HG03342 (cell line): ENCODE data around the gene BAHCC1.

ENCODE experiments used
- ATAC-seq: cut with Tn5 transposase; IDR thresholded peaks from one replicate; pipeline ENCODE4 v1.9.1; 2021; ENCODE audit warnings: mild to moderate bottlenecking, moderate library complexity; ENCODE audit not compliant: unreplicated experiment

The BAHCC1 gene

GRCh38 chr17:81489998-81490992 is 95.0 kb downstream of the BAHCC1 start:
- ATAC-seq, result no peak

GRCh38 chr17:81491181-81491581 is 95.9 kb downstream of the BAHCC1 start:
- no peak for ATAC-seq

DNA sequence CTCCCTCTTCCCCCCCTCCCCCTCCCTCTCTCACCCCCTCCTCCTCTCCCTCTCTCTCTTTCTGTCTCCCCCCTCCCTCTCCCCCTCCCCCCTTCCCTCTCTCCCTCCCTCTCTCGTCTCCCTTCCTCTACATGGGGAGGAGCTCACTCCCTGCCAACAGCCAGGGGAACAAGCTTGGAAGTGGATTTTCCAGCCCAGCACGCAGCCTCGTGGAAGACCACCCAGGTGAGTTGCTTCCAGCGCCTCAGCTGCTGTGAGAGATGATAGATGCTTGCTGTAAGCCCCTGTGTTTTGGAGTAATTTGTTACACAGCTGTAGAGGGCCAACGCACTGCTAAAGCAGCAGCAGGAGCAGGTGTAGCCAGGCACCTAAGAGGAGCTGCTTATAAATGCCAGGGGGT is 96.5 kb downstream of the BAHCC1 start:
- ATAC-seq, result no peak

GRCh38 chr17:81492202-81492601 is 96.9 kb downstream of the BAHCC1 start:
- no peak for ATAC-seq

- no peak for ATAC-seq
These were observed 97.4 kb downstream of the BAHCC1 start for GRCh38 chr17:81492706-81493105.

- ATAC-seq, result no peak
These were observed 98.2 kb downstream of the BAHCC1 start for GRCh38 chr17:81493198-81494038.

GRCh38 chr17:81494626-81495377 is 99.5 kb downstream of the BAHCC1 start:
- ATAC-seq, result no peak

DNA sequence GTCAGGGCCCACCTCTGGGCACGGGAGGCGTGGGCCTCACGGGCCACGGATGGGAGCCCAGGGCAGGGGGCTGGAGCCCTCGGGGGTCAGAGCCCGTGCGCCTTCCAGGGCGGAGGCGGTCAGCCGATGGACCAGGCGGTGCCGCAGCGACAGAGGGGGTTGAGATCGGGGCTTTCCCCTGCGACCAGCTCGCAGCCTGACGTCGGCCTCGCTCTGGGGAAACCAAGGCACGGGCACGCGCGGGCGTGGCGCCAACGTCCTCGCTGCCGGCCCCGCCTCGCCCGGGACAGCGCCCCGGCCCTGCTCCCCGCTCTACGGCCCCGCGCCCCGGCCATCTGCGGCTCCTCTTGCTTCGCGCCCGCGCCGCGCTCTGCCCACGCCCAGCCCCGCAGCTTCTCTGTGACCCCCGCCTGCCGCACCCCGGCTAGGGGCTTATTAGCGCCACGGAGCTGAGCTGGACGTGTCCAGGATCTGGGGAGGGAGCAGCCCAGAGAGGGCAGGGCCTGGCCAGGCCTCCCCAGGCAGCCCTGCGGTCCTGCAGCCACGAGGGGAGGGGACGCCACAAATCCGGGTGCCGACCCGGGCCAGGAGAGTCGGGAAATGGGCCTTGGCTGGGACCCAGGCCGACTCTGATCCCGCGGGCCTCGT is 103.8 kb downstream of the BAHCC1 start:
- ATAC-seq, result no peak

GRCh38 chr17:81499601-81499970 is 104.3 kb downstream of the BAHCC1 start:
- ATAC-seq, result no peak

GRCh38 chr17:81500047-81500446 is 104.8 kb downstream of the BAHCC1 start:
- no peak for ATAC-seq

DNA sequence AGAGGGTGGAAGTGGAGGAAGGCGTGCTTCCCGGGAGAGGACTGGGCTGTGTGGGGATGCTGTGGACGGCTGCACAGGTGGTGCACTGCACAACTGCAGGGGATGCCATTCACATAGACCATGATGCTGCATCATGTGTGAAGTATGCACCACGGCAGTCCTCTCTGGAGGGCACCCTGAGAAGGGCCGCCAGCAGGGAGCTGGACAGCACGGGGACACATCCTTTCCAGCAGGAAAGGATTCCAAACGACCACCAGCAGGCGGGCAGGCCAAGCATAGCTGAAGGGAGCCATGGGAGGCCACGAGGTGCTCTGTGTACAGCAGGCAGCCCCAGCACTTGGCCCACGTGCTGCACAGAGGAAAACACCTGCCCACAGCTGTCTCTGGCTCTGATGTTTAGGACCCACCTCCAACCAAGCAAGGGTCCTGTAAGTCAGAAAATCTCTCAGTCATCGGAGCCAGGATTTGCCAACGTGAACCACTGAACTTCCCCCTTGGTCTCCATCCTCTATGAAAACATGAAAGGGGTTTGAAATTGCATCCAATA is 107.3 kb downstream of the BAHCC1 start:
- ATAC-seq, result no peak

DNA sequence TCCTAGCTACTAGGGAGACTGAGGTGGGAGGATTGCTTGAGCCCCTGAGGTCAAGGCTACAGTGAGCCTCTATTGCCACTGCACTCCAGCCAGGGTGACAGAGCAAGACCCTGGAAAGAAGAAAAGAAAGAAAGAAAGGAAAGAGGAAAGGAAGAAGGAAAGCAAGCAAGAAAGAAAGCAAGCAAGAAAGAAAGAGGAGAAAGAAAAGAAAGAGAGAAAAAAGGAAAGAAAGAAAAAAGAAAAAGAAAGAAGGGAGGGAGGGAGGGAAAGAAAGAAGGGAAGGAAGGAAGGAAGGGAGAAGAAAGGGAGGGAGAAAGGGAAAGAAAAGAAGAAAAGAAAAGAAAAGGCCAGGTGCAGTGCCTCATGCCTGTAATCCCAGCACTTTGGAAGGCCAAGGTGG is 108.4 kb downstream of the BAHCC1 start:
- no peak for ATAC-seq

- ATAC-seq, result no peak
These were observed 113.5 kb downstream of the BAHCC1 start for GRCh38 chr17:81508639-81509206.

GRCh38 chr17:81509207-81509971 is 114.1 kb downstream of the BAHCC1 start:
- ATAC-seq, result no peak

DNA sequence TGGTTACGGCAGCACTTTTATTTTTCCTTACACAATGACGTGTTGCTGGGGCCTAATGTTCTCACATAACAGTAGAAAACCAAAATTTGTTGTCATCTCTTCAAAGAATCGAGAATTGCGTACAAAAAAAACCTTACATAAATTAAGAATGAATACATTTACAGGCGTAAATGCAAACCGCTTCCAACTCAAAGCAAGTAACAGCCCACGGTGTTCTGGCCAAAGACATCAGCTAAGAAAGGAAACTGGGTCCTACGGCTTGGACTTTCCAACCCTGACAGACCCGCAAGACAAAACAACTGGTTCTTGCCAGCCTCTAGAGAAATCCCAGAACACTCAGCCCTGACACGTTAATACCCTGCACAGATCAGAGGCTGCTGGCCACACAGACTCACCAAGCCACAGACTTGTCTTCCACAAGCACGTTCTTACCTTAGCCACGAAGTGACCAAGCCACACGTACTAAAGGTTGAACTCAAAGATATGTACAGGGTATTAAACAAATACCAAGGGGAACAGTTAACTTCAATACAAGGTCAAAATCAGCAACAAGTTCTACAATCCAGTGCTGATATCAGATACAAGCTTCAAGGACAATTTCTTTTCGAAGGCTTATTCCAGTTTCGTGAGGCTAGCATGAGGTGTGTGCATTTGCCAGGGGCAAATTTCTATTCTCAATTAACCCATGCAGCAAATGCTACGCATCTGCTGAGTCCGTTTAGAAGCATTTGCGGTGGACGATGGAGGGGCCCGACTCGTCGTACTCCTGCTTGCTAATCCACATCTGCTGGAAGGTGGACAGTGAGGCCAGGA is 114.9 kb downstream of the BAHCC1 start:
- no peak for ATAC-seq

GRCh38 chr17:81510785-81511553 is 115.7 kb downstream of the BAHCC1 start:
- ATAC-seq, result no peak

DNA sequence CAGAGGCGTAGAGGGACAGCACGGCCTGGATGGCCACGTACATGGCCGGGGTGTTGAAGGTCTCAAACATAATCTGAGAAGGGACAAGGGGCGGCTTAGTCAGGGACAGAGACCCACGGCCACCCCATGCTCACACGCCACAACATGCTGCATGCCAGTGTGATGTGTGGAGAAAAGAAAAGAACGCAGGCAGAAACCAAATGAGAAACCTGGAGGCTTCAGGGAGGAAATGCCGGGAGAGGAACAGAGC is 116.2 kb downstream of the BAHCC1 start:
- ATAC-seq, result no peak
